ENCODE measurements around the gene DGLUCY. TPM values are rescaled to one million over a fixed set of nuclear protein-coding genes. Genes with fewer than 3 reads are reported as not detected.
"Not testable (repeated sequence)": the region's sequence is repeated elsewhere in the genome, so short reads cannot be mapped to it uniquely, and the experiment has no call there.

DGLUCY gene
- total RNA-seq, 1 experiment from 2014 or later: 54.8 TPM

GRCh38 chr14:91175291-91176201 lies 61.7 kb downstream of the DGLUCY start:
- no peak for DNase-seq
- no peak overlapping the region for H3K4me3 Mint-ChIP-seq (ENCODE audit: unreplicated experiment)
- no peaks in the 10 kb centered on the region for H3K27me3 Mint-ChIP-seq (ENCODE audit: insufficient read depth, unreplicated experiment)
- peaks cover 13% of the 10 kb centered on the region for H3K36me3 Mint-ChIP-seq (ENCODE audit: insufficient read depth, unreplicated experiment)
- Histone ChIP-seq H3K9me3 (no peaks in the 10 kb centered on the region), H3K27me3 (replicated peaks; ENCODE audit: control insufficient read depth, insufficient read depth, low read length) (no peaks in the 10 kb centered on the region), H3K4me1 (no peaks in the 10 kb centered on the region), H3K36me3 (ENCODE audit: control insufficient read depth, insufficient read depth, low read length) (peaks cover 2% of the 10 kb centered on the region; the same call in 1 of the 2 replicates), H3K4me3 (ENCODE audit: low read depth, low read length) (no peak overlapping the region)
- ChIA-PET CTCF (interaction anchor here (3.8 kb wide), 1 partner anchor 273 kb away, joined by 39 read pairs; no protein-coding TSS in a partner anchor), POLR2A (no interaction called here)
- TF ChIP-seq CTCF (IDR thresholded peaks at IDR 0.05; ENCODE audit: insufficient read depth in 1 of 2, low read depth in 1 of 2, low read length in 1 of 2, severe bottlenecking in 1 of 2, unreplicated experiment in 1 of 2): no peak
- H3K27ac Mint-ChIP-seq (ENCODE audit: unreplicated experiment): no peak overlapping the region
- intact Hi-C loops (cut with micrococcal nuclease; ENCODE audit: unreplicated experiment): no loop called here
- BruUV-seq (replicated peaks): no TSS peak
- H3K4me1 Mint-ChIP-seq (ENCODE audit: low read depth, unreplicated experiment): peaks cover 5% of the 10 kb centered on the region
- H3K9me3 Mint-ChIP-seq (ENCODE audit: unreplicated experiment): no peaks in the 10 kb centered on the region

- Histone ChIP-seq H3K27me3 (replicated peaks; ENCODE audit: control insufficient read depth, insufficient read depth, low read length) (no peaks in the 10 kb centered on the region), H3K4me1 (no peaks in the 10 kb centered on the region), H3K9me3 (no peaks in the 10 kb centered on the region), H3K36me3 (ENCODE audit: control insufficient read depth, insufficient read depth, low read length) (peaks cover 2% of the 10 kb centered on the region; the same call in 1 of the 2 replicates), H3K4me3 (ENCODE audit: low read depth, low read length) (no peak overlapping the region)
- intact Hi-C loops (cut with micrococcal nuclease; ENCODE audit: unreplicated experiment): loop anchor here (1.0 kb wide), 1 partner anchor 109 kb away; no protein-coding TSS in a partner anchor
- Mint-ChIP-seq H3K27me3 (ENCODE audit: insufficient read depth, unreplicated experiment) (no peaks in the 10 kb centered on the region), H3K9me3 (ENCODE audit: unreplicated experiment) (no peaks in the 10 kb centered on the region), H3K4me3 (ENCODE audit: unreplicated experiment) (no peak overlapping the region), H3K27ac (ENCODE audit: unreplicated experiment) (no peak overlapping the region), H3K36me3 (ENCODE audit: insufficient read depth, unreplicated experiment) (peaks cover 24% of the 10 kb centered on the region), H3K4me1 (ENCODE audit: low read depth, unreplicated experiment) (peaks cover 5% of the 10 kb centered on the region)
- DNase-seq: peak; percentile 44 to 49
- ChIA-PET POLR2A (no interaction called here), CTCF (interaction anchor here (0.6 to 1.5 kb wide), 9 partner anchors 39 to 776 kb away, joined by 3 to 11 read pairs (median 4); partner anchors contain the start of gene DGLUCY)
- peak; percentile 68 to 71 for TF ChIP-seq CTCF (IDR thresholded peaks at IDR 0.05; ENCODE audit: insufficient read depth in 1 of 2, low read depth in 1 of 2, low read length in 1 of 2, severe bottlenecking in 1 of 2, unreplicated experiment in 1 of 2)
- no TSS peak for BruUV-seq (replicated peaks)
Measured at GRCh38 chr14:91177073-91178034, 63.5 kb downstream of the DGLUCY start.

- peaks cover 2% of the 10 kb centered on the region for H3K36me3 ChIP-seq (ENCODE audit: control insufficient read depth, insufficient read depth, low read length)
- H3K27me3 ChIP-seq (replicated peaks; ENCODE audit: control insufficient read depth, insufficient read depth, low read length): no peaks in the 10 kb centered on the region
- intact Hi-C loops (cut with micrococcal nuclease; ENCODE audit: unreplicated experiment): no loop called here
- Mint-ChIP-seq H3K4me3 (ENCODE audit: unreplicated experiment) (no peak overlapping the region), H3K27ac (ENCODE audit: unreplicated experiment) (no peak overlapping the region), H3K27me3 (ENCODE audit: insufficient read depth, unreplicated experiment) (no peaks in the 10 kb centered on the region), H3K36me3 (ENCODE audit: insufficient read depth, unreplicated experiment) (peaks cover 17% of the 10 kb centered on the region), H3K9me3 (ENCODE audit: unreplicated experiment) (no peaks in the 10 kb centered on the region), H3K4me1 (ENCODE audit: low read depth, unreplicated experiment) (no peaks in the 10 kb centered on the region)
- H3K4me1 ChIP-seq: no peaks in the 10 kb centered on the region
- H3K9me3 ChIP-seq: no peaks in the 10 kb centered on the region
- ChIA-PET CTCF (no interaction called here), POLR2A (no interaction called here)
- no peak for TF ChIP-seq CTCF (IDR thresholded peaks at IDR 0.05; ENCODE audit: insufficient read depth in 1 of 2, low read depth in 1 of 2, low read length in 1 of 2, severe bottlenecking in 1 of 2, unreplicated experiment in 1 of 2)
- no TSS peak for BruUV-seq (replicated peaks)
- DNase-seq: no peak
- no peak overlapping the region for H3K4me3 ChIP-seq (ENCODE audit: low read depth, low read length)
Measured at GRCh38 chr14:91180611-91181010, 66.7 kb downstream of the DGLUCY start.

- H3K9me3 ChIP-seq; H3K9me3 Mint-ChIP-seq (ENCODE audit: unreplicated experiment); BruUV-seq (replicated peaks); DNase-seq; H3K27me3 Mint-ChIP-seq (ENCODE audit: insufficient read depth, unreplicated experiment); H3K4me3 Mint-ChIP-seq (ENCODE audit: unreplicated experiment); CTCF ChIA-PET; intact Hi-C loops (cut with micrococcal nuclease; ENCODE audit: unreplicated experiment); H3K4me1 ChIP-seq; H3K4me1 Mint-ChIP-seq (ENCODE audit: low read depth, unreplicated experiment); H3K4me3 ChIP-seq (ENCODE audit: low read depth, low read length); POLR2A ChIA-PET; H3K27me3 ChIP-seq (replicated peaks; ENCODE audit: control insufficient read depth, insufficient read depth, low read length); H3K27ac Mint-ChIP-seq (ENCODE audit: unreplicated experiment); H3K36me3 ChIP-seq (ENCODE audit: control insufficient read depth, insufficient read depth, low read length): not testable (repeated sequence)
- H3K36me3 Mint-ChIP-seq (ENCODE audit: insufficient read depth, unreplicated experiment): peaks cover 21% of the 10 kb centered on the region
Measured at GRCh38 chr14:91182753-91183152, 68.9 kb downstream of the DGLUCY start.

All from Caco-2 (cell line).